Fibroblast of villous mesenchyme (primary cell): Measurements from ENCODE around the gene MACC1. TPM values are rescaled to one million over a fixed set of nuclear protein-coding genes. Genes with fewer than 3 reads are reported as not detected.

Source experiments
- DNase-seq: peaks from one replicate; pipeline ENCODE4 v3.0.0-alpha.2; 2010; ENCODE audit warnings: low read depth
- H3K4me3 ChIP-seq: 2 replicates; pipeline ENCODE4 v1.5.1; 2011; ENCODE audit warnings: low read depth, mild to moderate bottlenecking, low read length
- total RNA-seq: library from RNA; depleted of rRNA; stranded (reverse); fragments of >200 nt; gene quantifications from 2 replicates; pipeline ENCODE4 v1.2.3, GENCODE V29; 2012
- TF ChIP-seq, protein P1 (sequence below): IDR thresholded peaks from 2 replicates; pipeline ENCODE4 v1.5.1; 2012; ENCODE audit warnings: low read depth, mild to moderate bottlenecking, low read length; ENCODE audit not compliant: insufficient read depth

MACC1 gene
- total RNA-seq, 1 donor = under 0.01 TPM

DNA sequence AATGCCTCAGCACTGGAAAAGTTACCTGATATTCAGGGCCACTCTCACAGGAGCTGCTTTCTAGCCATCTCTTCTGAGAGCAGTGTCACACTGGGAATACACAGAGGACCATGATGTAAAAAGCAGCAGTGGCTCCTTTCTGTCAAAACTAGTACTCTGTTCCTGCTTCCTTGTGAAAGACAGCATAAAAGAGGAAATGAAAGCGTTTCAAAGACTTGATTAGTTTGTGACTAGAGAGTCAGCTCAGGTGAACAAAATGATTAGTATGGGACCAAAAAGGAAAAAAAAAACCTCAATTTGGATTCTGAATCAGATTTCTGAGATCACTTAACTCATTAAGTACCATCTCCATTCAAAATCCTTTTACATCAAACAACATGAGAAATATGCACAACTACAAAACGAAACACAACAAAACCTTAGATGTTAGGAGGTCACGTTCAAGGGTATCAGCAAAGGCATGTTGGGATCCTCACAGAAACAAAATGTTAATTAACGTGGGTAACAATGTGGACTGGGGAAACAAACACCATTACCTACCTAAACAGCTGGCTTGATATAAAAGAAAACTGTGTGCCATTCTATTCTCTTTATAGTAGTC, 103.7 kb downstream of the MACC1 start:
- TF ChIP-seq, protein P1, sequence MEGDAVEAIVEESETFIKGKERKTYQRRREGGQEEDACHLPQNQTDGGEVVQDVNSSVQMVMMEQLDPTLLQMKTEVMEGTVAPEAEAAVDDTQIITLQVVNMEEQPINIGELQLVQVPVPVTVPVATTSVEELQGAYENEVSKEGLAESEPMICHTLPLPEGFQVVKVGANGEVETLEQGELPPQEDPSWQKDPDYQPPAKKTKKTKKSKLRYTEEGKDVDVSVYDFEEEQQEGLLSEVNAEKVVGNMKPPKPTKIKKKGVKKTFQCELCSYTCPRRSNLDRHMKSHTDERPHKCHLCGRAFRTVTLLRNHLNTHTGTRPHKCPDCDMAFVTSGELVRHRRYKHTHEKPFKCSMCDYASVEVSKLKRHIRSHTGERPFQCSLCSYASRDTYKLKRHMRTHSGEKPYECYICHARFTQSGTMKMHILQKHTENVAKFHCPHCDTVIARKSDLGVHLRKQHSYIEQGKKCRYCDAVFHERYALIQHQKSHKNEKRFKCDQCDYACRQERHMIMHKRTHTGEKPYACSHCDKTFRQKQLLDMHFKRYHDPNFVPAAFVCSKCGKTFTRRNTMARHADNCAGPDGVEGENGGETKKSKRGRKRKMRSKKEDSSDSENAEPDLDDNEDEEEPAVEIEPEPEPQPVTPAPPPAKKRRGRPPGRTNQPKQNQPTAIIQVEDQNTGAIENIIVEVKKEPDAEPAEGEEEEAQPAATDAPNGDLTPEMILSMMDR = no peak
- no peak for DNase-seq
- H3K4me3 ChIP-seq = no peak overlapping the region

DNA sequence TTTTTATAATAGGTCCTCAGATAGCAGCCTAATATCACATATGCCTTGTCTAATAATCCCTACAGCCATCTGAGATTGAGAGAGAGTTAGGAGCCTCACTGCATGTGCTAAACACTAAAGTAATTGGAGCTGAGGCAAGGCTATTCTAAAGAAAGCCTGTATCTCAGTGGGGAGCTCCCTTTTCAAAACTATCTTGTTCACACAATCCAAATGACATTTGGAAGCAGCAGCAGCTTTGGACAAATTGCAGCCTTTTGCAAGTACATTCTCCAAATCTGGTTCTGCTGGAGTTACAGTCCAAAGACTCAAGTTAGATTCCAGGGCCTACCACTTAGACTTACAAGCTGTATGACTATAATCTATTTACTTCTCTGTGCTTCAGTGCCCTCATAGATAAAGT, 104.5 kb downstream of the MACC1 start:
- no peak overlapping the region for H3K4me3 ChIP-seq
- no peak for DNase-seq
- TF ChIP-seq, protein P1 = no peak

DNA sequence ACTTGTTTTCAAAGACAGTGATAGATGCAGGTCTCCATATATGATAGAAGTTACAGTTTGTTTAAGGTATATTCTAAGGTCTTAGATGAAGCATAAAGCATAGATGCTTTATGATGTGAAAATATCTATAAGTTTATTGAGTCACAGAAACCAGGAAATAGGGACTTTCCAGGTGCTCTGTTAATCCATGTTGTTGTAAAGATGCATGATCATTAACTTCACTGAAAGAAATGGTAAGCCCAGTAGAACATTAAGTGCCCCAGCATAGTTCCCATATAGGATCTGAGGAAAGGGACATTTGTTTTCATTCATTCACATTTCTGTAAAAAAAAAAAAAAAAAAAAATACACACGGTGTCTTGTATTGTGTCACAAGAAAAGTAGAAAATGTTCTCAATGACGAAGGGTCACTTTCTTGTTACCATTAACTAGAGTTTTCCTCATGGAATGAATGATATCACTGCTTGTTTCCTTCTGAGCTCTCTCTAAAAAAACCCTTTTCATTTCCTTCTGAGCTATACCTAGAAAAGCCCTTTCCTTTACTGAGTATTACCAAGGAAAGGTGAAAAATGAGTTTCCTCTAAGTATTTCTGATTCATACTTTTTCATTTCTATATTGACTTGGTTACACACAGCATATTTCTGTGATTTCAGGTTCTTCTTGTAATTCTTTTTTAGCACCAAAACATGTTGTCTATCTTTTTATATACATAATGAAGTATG, 105.2 kb downstream of the MACC1 start:
- H3K4me3 ChIP-seq = no peak overlapping the region
- TF ChIP-seq, protein P1 = no peak
- DNase-seq = no peak

DNA sequence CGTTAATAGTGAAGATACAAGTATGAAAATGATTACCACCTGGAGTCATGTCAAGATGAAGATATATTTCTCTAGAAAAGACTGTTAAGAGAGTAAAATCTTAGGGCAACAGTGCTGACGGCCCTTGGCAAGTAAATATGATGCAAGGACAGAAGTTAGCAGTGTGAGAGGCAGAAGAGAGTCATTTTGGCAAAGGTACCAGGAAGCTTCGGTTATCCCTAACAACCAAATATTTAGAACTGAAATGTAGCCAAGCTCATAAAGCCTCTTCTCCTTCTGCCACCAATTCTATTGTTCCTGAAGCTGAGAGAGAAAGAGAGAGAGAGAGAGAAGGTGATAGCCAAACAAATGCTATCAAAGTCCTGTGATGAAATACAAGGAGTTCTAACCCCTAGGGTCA, 109.6 kb downstream of the MACC1 start:
- H3K4me3 ChIP-seq = no peak overlapping the region
- no peak for DNase-seq
- TF ChIP-seq, protein P1 = no peak

DNA sequence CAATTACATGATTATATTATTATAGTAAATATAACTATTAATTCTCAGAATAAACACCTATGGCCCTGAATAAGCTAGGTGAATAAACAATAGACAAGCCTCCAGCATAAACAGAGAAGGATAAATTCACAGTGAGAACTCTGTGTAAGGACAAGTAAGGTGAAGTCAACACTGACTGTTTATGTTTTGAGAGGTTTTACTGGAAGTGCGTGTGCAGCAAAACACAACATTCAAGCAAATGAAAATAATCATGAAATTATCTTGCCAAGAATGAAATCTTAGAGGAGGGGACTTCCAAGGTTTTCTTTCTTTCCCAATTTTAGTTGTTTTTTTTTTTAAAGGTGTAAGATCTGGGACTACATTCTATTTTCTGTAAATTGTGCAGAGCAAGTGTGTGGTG, 112.5 kb downstream of the MACC1 start:
- H3K4me3 ChIP-seq = no peak overlapping the region
- peak; percentile 71 for DNase-seq
- TF ChIP-seq, protein P1 = no peak

DNA sequence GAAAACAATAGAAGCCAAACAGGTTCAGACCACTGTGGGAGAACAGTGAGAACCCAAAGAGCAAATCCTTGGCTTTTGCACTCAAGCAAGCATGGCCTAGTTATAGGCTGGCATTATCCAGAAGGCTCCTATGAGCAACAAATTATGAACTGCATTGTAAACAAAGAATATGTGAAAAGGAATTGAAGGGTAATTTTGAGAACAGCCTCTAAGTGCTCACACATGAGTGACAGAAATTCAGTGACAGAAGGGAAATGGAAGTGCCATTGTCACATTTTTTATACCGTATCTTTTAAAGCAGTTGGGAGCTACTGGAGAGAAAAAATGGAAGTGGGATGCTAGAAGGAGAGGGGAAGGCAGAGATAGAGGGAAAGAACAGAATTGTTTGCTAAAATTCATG, 114.2 kb downstream of the MACC1 start:
- TF ChIP-seq, protein P1 = no peak
- no peak for DNase-seq
- H3K4me3 ChIP-seq = no peak overlapping the region

DNA sequence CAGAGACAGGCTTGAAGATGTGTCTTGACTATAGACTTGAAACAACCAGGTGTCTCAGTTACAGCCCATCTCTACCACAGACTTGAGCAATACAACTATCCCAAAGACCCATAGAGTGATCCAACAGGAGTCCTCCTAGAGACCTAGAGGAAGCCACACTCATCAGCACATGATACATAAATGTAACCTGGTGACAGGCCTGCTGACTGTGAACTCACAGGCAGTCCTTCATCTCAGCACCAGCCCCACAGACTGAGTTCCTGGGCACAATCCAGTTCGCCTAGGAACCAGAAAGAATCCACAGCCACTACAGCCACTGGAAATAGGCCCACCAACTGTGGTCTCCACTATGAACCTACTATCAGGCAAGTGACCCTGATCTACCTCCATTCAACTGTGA, 121.3 kb downstream of the MACC1 start:
- no peak for DNase-seq
- TF ChIP-seq, protein P1 = no peak
- no peak overlapping the region for H3K4me3 ChIP-seq
